Adrenal gland (tissue), 5 donors: ENCODE measurements around the gene FRMD8.
"Not testable (repeated sequence)": the region's sequence is repeated elsewhere in the genome, so short reads cannot be mapped to it uniquely, and the experiment has no call there.

Source experiments
- POLR2A ChIP-seq, 2 donors: fragments of 450-650 bp; IDR thresholded peaks; one replicate each; pipeline ENCODE4 v1.6.1; 2017; ENCODE audit warnings: antibody characterized with exemption in 2 of 2, mild to moderate bottlenecking in 2 of 2, moderate library complexity in 1 of 2
- TF ChIP-seq, protein P1 (sequence below), 6 experiments: fragments of 450-650 bp in 4 of 6; fragments of 200-600 bp in 2 of 6; sonication (generic) in 1 of 6; IDR thresholded peaks; 1 replicate in 5 of 6; 2 replicates in 1 of 6; pipeline versions ENCODE4 v1.5.1 to v1.8.0; 2016 to 2021; ENCODE audit warnings: antibody characterized with exemption in 6 of 6, mild to moderate bottlenecking in 2 of 6, moderate library complexity in 1 of 6
- donor health status: DM: no; HTN: no; CAD: no.

DNA sequence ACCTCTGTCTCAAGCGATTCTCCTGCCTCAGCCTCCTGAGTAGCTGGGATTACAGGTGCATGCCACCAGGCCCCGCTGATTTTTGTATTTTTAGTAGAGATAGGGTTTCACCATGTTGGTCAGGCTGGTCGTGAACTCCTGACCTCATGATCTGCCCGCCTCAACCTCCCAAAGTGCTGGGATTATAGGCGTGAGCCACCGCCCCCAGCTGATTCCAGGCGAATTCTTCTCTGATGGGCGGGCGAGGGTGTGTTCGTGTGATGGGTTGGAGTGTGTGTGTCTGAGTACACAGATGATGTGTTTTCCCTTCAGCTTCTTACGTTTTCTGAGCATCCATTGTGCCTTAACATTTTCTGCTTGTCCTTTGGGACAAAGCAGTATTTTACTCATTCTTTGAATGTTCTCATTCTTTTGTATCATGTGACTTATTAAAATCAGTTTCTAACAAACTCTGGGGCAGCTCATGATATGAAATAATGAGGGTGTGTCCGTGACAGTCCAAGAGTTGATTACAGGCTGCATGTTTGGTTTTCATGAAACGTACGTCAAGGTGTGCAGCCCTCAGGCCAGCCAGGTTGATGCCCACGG, 26.7 kb downstream of the FRMD8 start:
- TF ChIP-seq, protein P1, sequence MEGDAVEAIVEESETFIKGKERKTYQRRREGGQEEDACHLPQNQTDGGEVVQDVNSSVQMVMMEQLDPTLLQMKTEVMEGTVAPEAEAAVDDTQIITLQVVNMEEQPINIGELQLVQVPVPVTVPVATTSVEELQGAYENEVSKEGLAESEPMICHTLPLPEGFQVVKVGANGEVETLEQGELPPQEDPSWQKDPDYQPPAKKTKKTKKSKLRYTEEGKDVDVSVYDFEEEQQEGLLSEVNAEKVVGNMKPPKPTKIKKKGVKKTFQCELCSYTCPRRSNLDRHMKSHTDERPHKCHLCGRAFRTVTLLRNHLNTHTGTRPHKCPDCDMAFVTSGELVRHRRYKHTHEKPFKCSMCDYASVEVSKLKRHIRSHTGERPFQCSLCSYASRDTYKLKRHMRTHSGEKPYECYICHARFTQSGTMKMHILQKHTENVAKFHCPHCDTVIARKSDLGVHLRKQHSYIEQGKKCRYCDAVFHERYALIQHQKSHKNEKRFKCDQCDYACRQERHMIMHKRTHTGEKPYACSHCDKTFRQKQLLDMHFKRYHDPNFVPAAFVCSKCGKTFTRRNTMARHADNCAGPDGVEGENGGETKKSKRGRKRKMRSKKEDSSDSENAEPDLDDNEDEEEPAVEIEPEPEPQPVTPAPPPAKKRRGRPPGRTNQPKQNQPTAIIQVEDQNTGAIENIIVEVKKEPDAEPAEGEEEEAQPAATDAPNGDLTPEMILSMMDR (IDR thresholded peaks at IDR 0.05), result not testable (repeated sequence)
- TF ChIP-seq POLR2A (IDR thresholded peaks at IDR 0.05), result not testable (repeated sequence)
